Uterus (tissue), 4 donors: ENCODE results near the gene ATXN2L. TPM values are rescaled to one million over a fixed set of nuclear protein-coding genes. Genes with fewer than 3 reads are reported as not detected.

ENCODE experiments used
- microRNA-seq: library from miRNA; unstranded; fragments of <30 nt; microRNA quantifications from one replicate; pipeline ENCODE4, GENCODE V29; 2016; ENCODE audit warnings: borderline microRNAs expressed, borderline replicate concordance
- small RNA-seq: library from RNA; depleted of rRNA; stranded (forward); fragments of <200 nt; gene quantifications from one replicate; pipeline ENCODE3, GENCODE V24; 2016
- total RNA-seq, 4 donors: library from RNA; depleted of rRNA in 3 of 4; stranded (reverse); fragments of >200 nt in 3 of 4; gene quantifications; one replicate each; pipeline versions ENCODE4 v1.1.0 to v1.2.4, GENCODE V29; 2014 to 2023
- donor health status: DM: yes; HTN: yes; CAD: no.

The ATXN2L gene
- total RNA-seq, 4 donors from 2014 or later = 7.2 to 130 (median 35.0) TPM

Small RNA genes lying within 50 kb of the gene (microRNA-seq; reads per million reads assigned to microRNA genes)
- gene MIR4721 = not detected

Small RNA genes lying within 50 kb of the gene (small RNA-seq; reads per million reads assigned to genes)
- gene RF00416 = not detected

Other genes starting within 250 kb of the ATXN2L start
- gene SULT1A2, start 225.9 kb upstream of the ATXN2L start, total RNA-seq = under 1 TPM in 2 of 4 donors, not detected in 2; 0.41 to 0.46 TPM
- gene SULT1A1, start 213.0 kb upstream of the ATXN2L start, total RNA-seq = 10 to 100 TPM in 2 of 4 donors, 1 to 10 TPM in 2; 2.8 to 30.3 (median 8.5) TPM
- gene NPIPB8, start 184.9 kb upstream of the ATXN2L start, total RNA-seq = 1 to 10 TPM in 1 of 4 donors, not detected in 3; 8.1 TPM
- 100 to 1,000 TPM in 3 of 4 donors, 10 to 100 TPM in 1; 52.8 to 426 (median 286) TPM for gene EIF3C, start 111.5 kb upstream of the ATXN2L start, total RNA-seq
- 1 to 10 TPM; 2.4 to 9.8 (median 6.7) TPM for gene NPIPB9, start 71.2 kb upstream of the ATXN2L start, total RNA-seq
- 10 to 100 TPM; 48.3 to 92.9 (median 61.6) TPM for gene TUFM, start 23.3 kb downstream of the ATXN2L start, total RNA-seq
- 10 to 100 TPM in 3 of 4 donors, 1 to 10 TPM in 1; 9.1 to 63.3 (median 21.4) TPM for gene SH2B1, start 40.8 kb downstream of the ATXN2L start, total RNA-seq
- gene ATP2A1, start 55.5 kb downstream of the ATXN2L start, total RNA-seq = 1 to 10 TPM in 1 of 4 donors, not detected in 3; 1.6 TPM
- 10 to 100 TPM in 2 of 4 donors, 1 to 10 TPM in 2; 4.9 to 41.1 (median 9.3) TPM for gene RABEP2, start 102.2 kb downstream of the ATXN2L start, total RNA-seq
- 1 to 10 TPM in 1 of 4 donors, not detected in 3; 1.5 TPM for gene CD19, start 109.0 kb downstream of the ATXN2L start, total RNA-seq
- 10 to 100 TPM; 10.3 to 40.8 (median 16.6) TPM for gene NFATC2IP, start 127.9 kb downstream of the ATXN2L start, total RNA-seq
- 10 to 100 TPM in 3 of 4 donors, 1 to 10 TPM in 1; 7.4 to 74.3 (median 25.3) TPM for gene SPNS1, start 151.8 kb downstream of the ATXN2L start, total RNA-seq
- 10 to 100 TPM in 1 of 4 donors, 1 to 10 TPM in 2, under 1 TPM in 1; 0.97 to 12.6 (median 3.0) TPM for gene LAT, start 162.1 kb downstream of the ATXN2L start, total RNA-seq